Stromal cell of bone marrow (primary cell): ENCODE data around the gene ARID3B.

Experiments
- DNase-seq: peaks from one replicate; pipeline ENCODE4 v3.0.0-alpha.2; 2012; ENCODE audit warnings: low read depth

Gene ARID3B

GRCh38 chr15:74642734-74643664 is 102.0 kb downstream of the ARID3B start:
- DNase-seq: no peak

- no peak for DNase-seq
These were observed 102.7 kb downstream of the ARID3B start for GRCh38 chr15:74643665-74644204.

GRCh38 chr15:74646480-74646879 is 105.5 kb downstream of the ARID3B start:
- no peak for DNase-seq
